ENCODE data around the gene COQ10B.

DNA sequence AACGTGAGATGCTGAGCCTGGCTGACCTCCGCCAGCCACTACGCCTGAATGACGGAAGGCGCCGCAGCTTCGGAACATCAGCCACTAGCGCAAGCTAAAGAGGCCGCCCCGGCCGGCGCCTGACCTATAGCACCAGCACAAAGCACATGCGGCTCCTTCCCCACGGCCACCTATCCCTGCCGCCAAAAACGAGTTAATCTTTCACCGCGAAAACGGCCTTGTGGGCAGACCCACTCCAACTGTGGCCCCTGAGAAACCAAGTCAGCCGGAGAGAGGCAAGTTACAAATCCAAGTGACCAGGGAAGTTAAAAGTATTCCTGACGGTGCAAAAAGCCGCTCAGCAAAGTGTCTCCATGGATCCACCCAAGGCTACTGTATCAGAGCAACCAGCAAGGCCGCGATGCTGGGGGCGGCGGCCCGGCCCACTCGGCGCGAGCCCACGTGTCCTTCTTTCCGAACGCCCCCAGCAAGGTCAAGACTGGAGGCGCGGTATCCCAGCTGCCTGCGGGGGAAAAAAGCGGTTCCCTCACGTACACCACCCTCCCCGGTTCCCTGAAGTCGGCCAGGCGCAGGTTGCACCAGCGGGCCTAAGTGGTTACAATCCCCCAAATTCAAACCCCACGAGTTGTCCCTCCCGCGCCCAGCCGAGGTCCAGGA is 45.7 kb downstream of the COQ10B start:
- no peak for TF ChIP-seq RAD21 (conservative IDR thresholded peaks at IDR 0.05 in 1 of 2, IDR thresholded peaks at IDR 0.05 in 1 of 2)
- TF ChIP-seq, protein P1, sequence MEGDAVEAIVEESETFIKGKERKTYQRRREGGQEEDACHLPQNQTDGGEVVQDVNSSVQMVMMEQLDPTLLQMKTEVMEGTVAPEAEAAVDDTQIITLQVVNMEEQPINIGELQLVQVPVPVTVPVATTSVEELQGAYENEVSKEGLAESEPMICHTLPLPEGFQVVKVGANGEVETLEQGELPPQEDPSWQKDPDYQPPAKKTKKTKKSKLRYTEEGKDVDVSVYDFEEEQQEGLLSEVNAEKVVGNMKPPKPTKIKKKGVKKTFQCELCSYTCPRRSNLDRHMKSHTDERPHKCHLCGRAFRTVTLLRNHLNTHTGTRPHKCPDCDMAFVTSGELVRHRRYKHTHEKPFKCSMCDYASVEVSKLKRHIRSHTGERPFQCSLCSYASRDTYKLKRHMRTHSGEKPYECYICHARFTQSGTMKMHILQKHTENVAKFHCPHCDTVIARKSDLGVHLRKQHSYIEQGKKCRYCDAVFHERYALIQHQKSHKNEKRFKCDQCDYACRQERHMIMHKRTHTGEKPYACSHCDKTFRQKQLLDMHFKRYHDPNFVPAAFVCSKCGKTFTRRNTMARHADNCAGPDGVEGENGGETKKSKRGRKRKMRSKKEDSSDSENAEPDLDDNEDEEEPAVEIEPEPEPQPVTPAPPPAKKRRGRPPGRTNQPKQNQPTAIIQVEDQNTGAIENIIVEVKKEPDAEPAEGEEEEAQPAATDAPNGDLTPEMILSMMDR (IDR thresholded peaks at IDR 0.05), result no peak
- TF ChIP-seq, protein P2, sequence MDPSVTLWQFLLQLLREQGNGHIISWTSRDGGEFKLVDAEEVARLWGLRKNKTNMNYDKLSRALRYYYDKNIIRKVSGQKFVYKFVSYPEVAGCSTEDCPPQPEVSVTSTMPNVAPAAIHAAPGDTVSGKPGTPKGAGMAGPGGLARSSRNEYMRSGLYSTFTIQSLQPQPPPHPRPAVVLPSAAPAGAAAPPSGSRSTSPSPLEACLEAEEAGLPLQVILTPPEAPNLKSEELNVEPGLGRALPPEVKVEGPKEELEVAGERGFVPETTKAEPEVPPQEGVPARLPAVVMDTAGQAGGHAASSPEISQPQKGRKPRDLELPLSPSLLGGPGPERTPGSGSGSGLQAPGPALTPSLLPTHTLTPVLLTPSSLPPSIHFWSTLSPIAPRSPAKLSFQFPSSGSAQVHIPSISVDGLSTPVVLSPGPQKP (IDR thresholded peaks at IDR 0.05; ENCODE audit: low read depth, low read length), result no peak
- no peak for TF ChIP-seq TP53 (CRISPR knock-in tag; IDR thresholded peaks at IDR 0.05)
- 0 out of 2 replicates have a peak, but pooled peaks have one; percentile 24 for TF ChIP-seq MYC (IDR thresholded peaks at IDR 0.05; ENCODE audit: borderline replicate concordance, low read length)
